Occipital lobe (tissue), 3 donors: Measurements from ENCODE around the gene SPTLC2. TPM values are rescaled to one million over a fixed set of nuclear protein-coding genes. Genes with fewer than 3 reads are reported as not detected.
A peak's percentile ranks its signal among the peaks of the same experiment; 100 is the strongest.

ENCODE experiments used
- DNase-seq: peaks from one replicate; lab custom pipeline; 2025; lab: John Stamatoyannopoulos, UW
- small RNA-seq: library from RNA; depleted of rRNA; stranded (forward); fragments of <200 nt; gene quantifications from one replicate; pipeline ENCODE3, GENCODE V24; 2014
- total RNA-seq: library from RNA; depleted of rRNA; stranded (reverse); fragments of >200 nt; gene quantifications from one replicate; pipeline ENCODE4 v1.2.3, GENCODE V29; 2014

SPTLC2 gene
- total RNA-seq, 1 donor from 2014 or later = 29.2 TPM

- no peak for DNase-seq
Measured at GRCh38 chr14:77469067-77469505, 147.4 kb downstream of the SPTLC2 start.

GRCh38 chr14:77467801-77468200 is 148.6 kb downstream of the SPTLC2 start:
- DNase-seq = no peak

DNA sequence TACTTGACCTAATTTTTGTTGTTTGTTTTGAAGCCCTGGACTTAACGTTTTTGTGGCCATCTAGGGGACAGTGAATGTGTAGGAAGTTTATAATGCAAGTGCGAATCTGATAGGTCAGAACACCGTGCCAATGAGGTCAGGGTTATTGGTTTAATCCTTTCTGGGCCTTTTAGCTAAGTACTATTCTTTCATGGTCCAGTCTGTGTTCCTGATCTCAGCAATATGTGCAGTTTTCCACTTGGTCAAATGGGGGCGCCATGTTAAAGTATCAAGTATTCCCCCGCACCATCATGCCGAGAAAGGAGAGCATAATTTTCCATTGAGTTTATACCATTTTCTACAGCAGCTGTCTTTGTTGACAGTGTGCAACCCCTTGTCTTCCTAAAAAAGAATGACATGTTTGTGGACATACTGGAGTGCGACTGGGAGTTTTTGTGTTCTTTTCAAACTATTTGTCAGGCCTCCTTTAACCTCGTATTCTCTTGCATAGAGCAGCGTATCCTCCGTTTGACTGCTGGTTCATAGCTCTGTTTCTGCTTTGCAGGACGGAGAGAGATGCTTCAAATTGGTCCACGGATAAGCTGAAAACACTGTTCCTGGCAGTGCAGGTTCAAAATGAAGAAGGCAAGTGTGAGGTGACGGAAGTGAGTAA is 157.2 kb downstream of the SPTLC2 start:
- DNase-seq = peak; percentile 26

DNA sequence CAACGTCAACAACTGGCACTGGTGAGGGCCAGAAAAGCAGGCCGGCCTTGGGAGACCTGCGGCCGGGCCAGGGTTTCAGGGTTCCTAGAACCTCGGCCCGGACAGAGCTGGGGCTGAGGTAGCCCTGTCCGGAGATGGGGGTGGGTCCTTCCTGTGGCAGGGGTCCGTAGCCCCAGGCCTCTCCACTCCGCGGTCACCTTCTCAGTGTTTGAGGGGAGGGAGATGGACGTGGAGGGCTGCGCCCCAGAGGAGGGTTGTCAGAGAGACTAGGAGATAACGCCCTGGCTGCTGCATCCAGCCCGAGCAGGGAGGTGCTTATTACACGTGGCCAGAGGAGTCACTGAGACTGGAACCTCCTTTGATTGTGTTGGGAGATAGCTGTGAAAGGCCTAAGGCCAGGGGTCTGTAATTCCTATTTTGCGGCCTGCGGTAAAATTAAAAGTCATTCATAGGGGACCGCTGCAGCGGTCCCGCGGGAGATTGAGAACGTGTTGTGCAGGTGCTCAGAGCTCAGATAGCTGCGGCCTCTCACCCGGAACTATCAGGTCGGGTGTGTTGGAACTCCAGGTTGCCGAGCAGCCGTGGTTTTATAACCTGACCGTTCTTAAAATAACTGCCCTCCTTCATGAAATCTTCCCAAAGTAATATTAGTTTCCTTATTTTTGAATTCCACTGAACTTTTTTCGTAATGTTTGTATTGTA is 158.0 kb downstream of the SPTLC2 start:
- DNase-seq = no peak

- DNase-seq = peak; percentile 97
Measured at GRCh38 chr14:77457522-77458248, 158.8 kb downstream of the SPTLC2 start, which contains the start of the genes AHSA1 and VIPAS39. Gene AHSA1, plus strand, starts transcription at chr14:77458093. Its CDS starts 97 bp downstream, at chr14:77458190. Gene VIPAS39, minus strand, starts transcription at chr14:77457601. Its CDS starts 3,499 bp downstream, at chr14:77454102.

DNA sequence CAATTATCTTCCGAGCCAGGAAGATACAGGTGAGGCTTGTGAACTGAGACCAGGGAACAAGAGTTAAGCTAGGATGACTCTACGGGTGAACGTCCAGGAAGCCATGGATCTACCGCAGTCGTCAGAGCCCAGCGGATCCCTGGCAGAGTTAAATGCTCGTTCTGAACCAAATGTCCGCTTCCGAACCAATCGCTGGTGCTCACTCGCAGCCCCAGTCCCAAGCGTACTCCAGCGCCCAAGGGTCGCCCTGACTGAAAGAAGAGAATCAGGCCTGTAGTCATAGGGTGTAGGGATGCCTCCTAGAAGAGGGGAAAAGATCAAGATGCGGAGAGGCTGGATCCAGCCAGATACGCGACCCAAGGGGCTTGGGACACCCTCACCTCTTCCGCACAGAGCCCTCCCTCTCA is 159.3 kb downstream of the SPTLC2 start:
- DNase-seq = no peak

Small RNA genes lying within 50 kb of the gene (small RNA-seq; reads per million reads assigned to genes)
- not detected for gene COX6CP11
- gene RF00404 = not detected
- not detected for gene RN7SL587P

Other genes with a start within 250 kb of the SPTLC2 start
- 27.6 TPM for gene TMED8, start 239.5 kb downstream of the SPTLC2 start, total RNA-seq
- 8.1 TPM for gene SAMD15, start 239.3 kb downstream of the SPTLC2 start, total RNA-seq
- gene NOXRED1, start 193.1 kb downstream of the SPTLC2 start, total RNA-seq = 0.16 TPM
- 30.6 TPM for gene VIPAS39, start 159.0 kb downstream of the SPTLC2 start, total RNA-seq
- gene AHSA1, start 158.5 kb downstream of the SPTLC2 start, total RNA-seq = 79.1 TPM
- 0.78 TPM for gene ISM2, start 117.8 kb downstream of the SPTLC2 start, total RNA-seq
- gene ALKBH1, start 91.4 kb upstream of the SPTLC2 start, total RNA-seq = 12.2 TPM
- gene SLIRP, start 91.5 kb upstream of the SPTLC2 start, total RNA-seq = 59.6 TPM
- gene SNW1, start 144.5 kb upstream of the SPTLC2 start, total RNA-seq = 57.9 TPM
- 9.4 TPM for gene ADCK1, start 183.5 kb upstream of the SPTLC2 start, total RNA-seq